HG03097 (cell line): Measurements from ENCODE around the gene SNX15.

ENCODE experiments used
- ATAC-seq: cut with Tn5 transposase; IDR thresholded peaks from one replicate; pipeline ENCODE4 v1.9.1; 2021; ENCODE audit not compliant: unreplicated experiment, low FRiP score

The SNX15 gene

DNA sequence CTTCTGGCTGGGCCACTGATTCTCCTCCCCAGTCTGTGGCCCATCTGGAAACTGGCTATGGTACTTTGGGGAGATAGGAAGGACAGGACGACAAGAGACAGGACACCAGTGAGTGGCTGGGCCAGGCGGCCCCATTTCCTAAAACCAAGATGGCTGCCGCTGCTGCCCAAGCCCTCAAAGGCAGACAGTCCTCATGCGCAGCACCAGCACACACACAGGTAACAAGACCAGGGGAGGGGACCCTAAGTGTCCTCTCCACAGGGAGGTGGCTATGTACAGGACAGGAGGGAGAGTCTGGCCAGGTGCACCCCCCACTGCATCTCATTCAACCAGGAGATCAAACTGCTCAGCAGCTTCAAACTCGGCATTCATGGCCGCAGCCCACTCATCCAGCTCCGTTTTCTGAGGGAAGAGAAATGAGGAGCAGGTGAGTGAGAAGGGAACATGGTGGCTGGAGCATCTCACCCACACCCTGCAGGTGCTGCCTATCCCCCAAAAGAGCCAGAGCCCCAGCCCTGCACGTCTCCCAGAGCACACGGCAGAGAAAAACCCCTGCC, 51.6 kb downstream of the SNX15 start:
- no peak for ATAC-seq

GRCh38 chr11:65083134-65083833, 56.0 kb downstream of the SNX15 start:
- peak; percentile 22 for ATAC-seq

- peak; percentile 73 for ATAC-seq
Observed at GRCh38 chr11:65083834-65084597, 56.8 kb downstream of the SNX15 start, which contains the start of the genes CDCA5 and ZFPL1. Gene CDCA5 (minus strand): TSS chr11:65084040. CDS start chr11:65083978, 62 bp downstream. Gene ZFPL1 (plus strand): TSS chr11:65084222. CDS start chr11:65084699, 477 bp downstream.

DNA sequence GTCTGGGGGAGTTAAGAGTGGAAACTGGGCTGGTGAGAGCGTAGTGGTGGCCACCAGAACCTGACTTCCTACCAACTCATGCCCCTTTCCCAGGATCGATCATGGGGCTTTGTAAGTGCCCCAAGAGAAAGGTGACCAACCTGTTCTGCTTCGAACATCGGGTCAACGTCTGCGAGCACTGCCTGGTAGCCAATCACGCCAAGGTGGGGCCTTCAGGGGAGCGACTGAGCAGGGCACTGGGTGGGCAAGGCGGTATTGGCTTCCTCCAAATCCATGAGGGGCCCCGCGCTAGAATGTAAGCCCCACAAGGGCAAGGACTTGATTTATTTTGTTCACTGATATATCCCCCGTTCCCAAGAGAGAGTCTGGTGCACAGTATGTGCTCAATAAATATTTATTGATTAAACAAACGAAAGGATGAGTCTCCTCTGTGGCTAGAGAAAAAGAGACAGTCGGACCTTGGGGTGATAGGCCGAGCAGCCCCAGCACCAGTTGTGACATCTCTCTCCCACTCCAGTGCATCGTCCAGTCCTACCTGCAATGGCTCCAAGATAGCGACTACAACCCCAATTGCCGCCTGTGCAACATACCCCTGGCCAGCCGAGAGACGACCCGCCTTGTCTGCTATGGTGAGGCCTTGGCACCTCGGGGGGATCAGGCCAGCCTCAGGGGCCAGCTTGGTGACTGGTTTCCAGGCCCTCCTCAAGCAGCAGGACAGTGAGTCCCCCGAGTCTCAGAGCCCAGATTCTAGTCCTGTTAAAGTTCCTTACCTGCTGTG, 57.5 kb downstream of the SNX15 start:
- no peak for ATAC-seq

DNA sequence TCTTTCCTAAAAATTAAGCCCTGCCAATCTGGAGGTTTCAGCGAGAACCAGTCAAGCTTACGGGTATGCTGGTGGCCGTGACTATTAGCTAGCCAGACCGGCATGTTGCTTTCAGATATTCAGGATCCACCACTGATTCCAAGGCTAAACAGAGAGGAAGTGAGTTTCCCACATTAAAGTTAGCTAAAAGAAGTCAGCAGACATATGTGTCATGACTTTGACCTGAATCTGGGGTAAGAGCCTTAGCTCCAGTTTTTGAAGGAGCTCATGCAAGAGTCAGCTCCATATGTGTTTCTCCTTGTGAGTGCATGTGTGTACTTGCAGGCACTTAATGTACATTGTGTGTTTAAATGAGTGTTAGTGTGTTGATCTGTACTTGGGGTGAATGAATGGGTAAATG, 58.2 kb downstream of the SNX15 start:
- no peak for ATAC-seq

DNA sequence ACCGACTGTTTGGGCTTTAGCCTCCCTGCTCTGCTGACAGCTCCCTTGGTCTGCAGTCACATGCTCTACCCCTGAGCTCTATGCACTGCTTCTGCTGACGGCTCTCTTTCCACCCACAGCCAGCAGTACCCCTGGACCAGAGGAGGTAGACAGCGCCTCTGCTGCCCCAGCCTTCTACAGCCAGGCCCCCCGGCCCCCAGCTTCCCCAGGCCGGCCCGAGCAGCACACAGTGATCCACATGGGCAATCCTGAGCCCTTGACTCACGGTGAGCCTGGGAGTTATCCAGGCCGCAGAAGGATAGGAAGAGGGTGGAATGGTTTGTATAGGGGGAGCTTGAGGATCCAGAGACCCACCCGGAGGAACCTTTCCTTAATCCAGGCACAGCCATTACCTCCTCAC, 59.6 kb downstream of the SNX15 start:
- no peak for ATAC-seq

DNA sequence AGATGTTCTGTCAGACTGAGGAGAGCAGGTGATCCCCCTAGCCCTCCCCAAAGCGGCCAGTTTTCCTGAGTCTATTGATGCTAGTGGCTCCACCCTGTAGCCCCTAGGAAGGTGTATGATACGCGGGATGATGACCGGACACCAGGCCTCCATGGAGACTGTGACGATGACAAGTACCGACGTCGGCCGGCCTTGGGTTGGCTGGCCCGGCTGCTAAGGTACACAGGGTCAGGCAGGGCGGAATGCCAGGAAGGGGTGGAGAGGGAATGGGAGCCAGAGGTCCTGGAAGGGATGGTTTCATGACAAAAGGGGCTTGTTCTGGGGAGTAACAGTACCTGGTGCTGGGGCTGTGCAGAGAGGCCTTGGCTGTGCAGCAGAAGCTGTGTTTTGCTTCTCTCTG, 60.0 kb downstream of the SNX15 start:
- no peak for ATAC-seq

DNA sequence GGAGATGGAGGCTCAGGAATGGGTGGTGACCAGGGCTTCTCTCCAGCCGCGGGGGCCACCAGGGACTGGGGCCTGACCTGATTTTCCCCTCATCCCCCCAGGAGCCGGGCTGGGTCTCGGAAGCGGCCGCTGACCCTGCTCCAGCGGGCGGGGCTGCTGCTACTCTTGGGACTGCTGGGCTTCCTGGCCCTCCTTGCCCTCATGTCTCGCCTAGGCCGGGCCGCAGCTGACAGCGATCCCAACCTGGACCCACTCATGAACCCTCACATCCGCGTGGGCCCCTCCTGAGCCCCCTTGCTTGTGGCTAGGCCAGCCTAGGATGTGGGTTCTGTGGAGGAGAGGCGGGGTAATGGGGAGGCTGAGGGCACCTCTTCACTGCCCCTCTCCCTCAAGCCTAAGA, 60.6 kb downstream of the SNX15 start:
- no peak for ATAC-seq

GRCh38 chr11:65089621-65090020, 62.4 kb downstream of the SNX15 start:
- no peak for ATAC-seq
